Activated CD8-positive, alpha-beta T cell treated with anti-CD3 and anti-CD28 coated beads, Interleukin-2, amount 10 ng/mL, durations not matched to agents 7 days and 5 days (primary cell): Measurements from ENCODE around the gene KCNK3. TPM values are rescaled to one million over a fixed set of nuclear protein-coding genes. Genes with fewer than 3 reads are reported as not detected.
"Not testable (repeated sequence)": the region's sequence is repeated elsewhere in the genome, so short reads cannot be mapped to it uniquely, and the experiment has no call there.

Source experiments
- ATAC-seq: fragments of 150-1000 bp; cut with Tn5 transposase; one replicate; pipeline ENCODE4 v1.10.0; 2021; ENCODE audit warnings: moderate library complexity
- CTCF ChIA-PET: fragments of 350-600 bp; sonication (Branson Sonifier 250); formaldehyde crosslinking; loops from one replicate; lab custom pipeline; 2021; ENCODE audit warnings: antibody characterized with exemption; lab: Charles Lee
- POLR2A ChIA-PET: fragments of 350-600 bp; sonication (Branson Sonifier 250); formaldehyde crosslinking; loops from one replicate; lab custom pipeline; 2021; ENCODE audit warnings: antibody characterized with exemption; lab: Charles Lee
- DNase-seq: peaks from one replicate; pipeline ENCODE4 v3.0.0-alpha.2; 2020
- H3K27ac Mint-ChIP-seq: one replicate; pipeline ENCODE4 v1.8.0; 2021; ENCODE audit warnings: mild to moderate bottlenecking, mixed read lengths
- H3K27me3 Mint-ChIP-seq: one replicate; pipeline ENCODE4 v1.8.0; 2021; ENCODE audit warnings: low read depth, mixed read lengths
- H3K36me3 Mint-ChIP-seq: one replicate; pipeline ENCODE4 v1.8.0; 2021; ENCODE audit warnings: low read depth, mixed read lengths
- H3K4me1 Mint-ChIP-seq: one replicate; pipeline ENCODE4 v1.8.0; 2021; ENCODE audit warnings: low read depth, mixed read lengths
- H3K4me3 Mint-ChIP-seq: one replicate; pipeline ENCODE4 v1.8.0; 2021; ENCODE audit warnings: mild to moderate bottlenecking, mixed read lengths
- H3K9me3 Mint-ChIP-seq: one replicate; pipeline ENCODE4 v1.8.0; 2022; ENCODE audit warnings: mixed read lengths; ENCODE audit not compliant: insufficient read depth
- total RNA-seq, 2 experiments: library from RNA; stranded (reverse); gene quantifications; one replicate each; pipeline ENCODE4 v1.2.3, GENCODE V29; 2021

Gene KCNK3
- total RNA-seq, 2 experiments from 2014 or later = not detected

DNA sequence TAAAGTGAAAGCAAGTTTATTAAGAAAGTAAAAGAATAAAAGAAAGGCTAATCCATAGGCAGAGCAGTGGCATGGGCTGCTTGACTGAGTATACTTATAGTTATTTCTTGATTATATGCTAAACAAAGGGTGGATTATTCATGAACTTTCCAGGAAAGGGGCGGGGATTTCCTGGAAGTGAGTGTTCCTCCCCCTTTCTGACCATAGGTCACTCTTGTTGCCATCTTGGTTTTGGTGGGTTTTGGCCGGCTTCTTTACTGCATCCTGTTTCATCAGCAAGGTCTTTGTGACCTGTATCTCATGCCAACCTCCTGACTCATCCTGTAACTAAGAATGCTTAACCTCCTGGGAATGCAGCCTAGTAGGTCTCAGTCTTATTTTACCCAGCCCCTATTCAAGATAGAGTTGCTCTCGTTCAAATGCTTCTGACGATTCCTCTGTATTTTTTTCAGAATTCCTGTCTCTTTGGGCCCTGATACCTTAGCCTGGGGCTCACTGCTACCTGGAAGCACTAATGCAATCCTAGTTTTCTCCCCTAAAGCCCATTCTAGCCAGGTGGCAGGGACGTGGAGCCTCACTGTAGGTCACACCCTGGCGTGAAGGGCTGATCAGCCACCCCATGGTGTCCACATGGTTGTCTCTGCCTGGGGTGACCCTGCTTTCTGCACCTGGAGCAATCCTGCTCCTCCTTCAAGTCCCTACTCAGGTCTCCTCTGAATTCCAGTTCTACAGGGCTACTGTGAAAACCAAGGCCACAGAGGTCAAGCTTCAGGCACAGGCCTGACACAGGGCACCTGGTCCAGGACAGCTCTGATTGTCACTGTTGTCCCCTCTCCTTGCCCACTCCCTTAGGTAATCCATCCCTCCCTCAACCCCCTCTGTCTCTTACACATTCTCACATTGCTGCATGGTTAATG is 65.6 kb downstream of the KCNK3 start:
- no peaks in the 10 kb centered on the region for H3K36me3 Mint-ChIP-seq
- ChIA-PET CTCF (interaction anchor here (1.4 kb wide), 2 partner anchors 12 to 14 kb away, joined by 4 to 5 read pairs; no protein-coding TSS in a partner anchor), POLR2A (no interaction called here)
- peaks cover 14% of the 10 kb centered on the region for H3K27me3 Mint-ChIP-seq
- peak; percentile 40 for DNase-seq
- peaks cover 21% of the 10 kb centered on the region for H3K4me1 Mint-ChIP-seq
- ATAC-seq = no peak
- H3K9me3 Mint-ChIP-seq = no peaks in the 10 kb centered on the region
- H3K27ac Mint-ChIP-seq = no peak overlapping the region
- no peak overlapping the region for H3K4me3 Mint-ChIP-seq

- H3K36me3 Mint-ChIP-seq = no peaks in the 10 kb centered on the region
- ChIA-PET POLR2A (no interaction called here), CTCF (interaction anchor here (0.7 kb wide), 1 partner anchor 351 kb away, joined by 3 read pairs; no protein-coding TSS in a partner anchor)
- peaks cover 21% of the 10 kb centered on the region for H3K4me1 Mint-ChIP-seq
- H3K27ac Mint-ChIP-seq = no peak overlapping the region
- ATAC-seq (no peak), DNase-seq (no peak)
- H3K4me3 Mint-ChIP-seq = no peak overlapping the region
- H3K27me3 Mint-ChIP-seq = peaks cover 14% of the 10 kb centered on the region
- no peaks in the 10 kb centered on the region for H3K9me3 Mint-ChIP-seq
Measured at GRCh38 chr2:26758790-26759321, 66.3 kb downstream of the KCNK3 start.

DNA sequence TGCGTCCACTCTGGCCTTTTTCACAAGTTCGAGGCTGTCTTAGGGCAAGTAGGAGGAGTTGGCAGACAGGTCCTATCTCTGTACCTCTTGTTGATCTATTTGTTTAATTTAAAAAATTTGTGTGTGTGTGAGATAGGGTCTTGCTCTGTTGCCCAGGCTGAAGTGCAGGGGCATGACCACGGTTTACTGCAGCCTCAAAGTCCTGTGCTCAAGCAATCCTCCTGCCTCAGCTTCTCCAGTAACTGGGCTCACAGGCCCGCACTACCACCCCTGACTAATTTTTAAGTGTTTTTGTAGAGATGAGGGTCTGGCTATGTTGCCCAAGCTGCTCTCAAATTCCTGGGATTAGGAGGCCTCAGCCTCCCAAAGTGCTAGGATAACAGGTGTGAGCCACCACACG is 67.3 kb downstream of the KCNK3 start:
- no peaks in the 10 kb centered on the region for H3K36me3 Mint-ChIP-seq
- ATAC-seq (no peak), DNase-seq (no peak)
- H3K4me3 Mint-ChIP-seq = no peak overlapping the region
- POLR2A ChIA-PET = interaction anchor here (1.0 kb wide), 1 partner anchor 57 kb away, joined by 3 read pairs; no protein-coding TSS in a partner anchor
- H3K4me1 Mint-ChIP-seq = peaks cover 24% of the 10 kb centered on the region
- no peak overlapping the region for H3K27ac Mint-ChIP-seq
- no peaks in the 10 kb centered on the region for H3K9me3 Mint-ChIP-seq
- CTCF ChIA-PET = no interaction called here
- H3K27me3 Mint-ChIP-seq = peaks cover 7% of the 10 kb centered on the region

DNA sequence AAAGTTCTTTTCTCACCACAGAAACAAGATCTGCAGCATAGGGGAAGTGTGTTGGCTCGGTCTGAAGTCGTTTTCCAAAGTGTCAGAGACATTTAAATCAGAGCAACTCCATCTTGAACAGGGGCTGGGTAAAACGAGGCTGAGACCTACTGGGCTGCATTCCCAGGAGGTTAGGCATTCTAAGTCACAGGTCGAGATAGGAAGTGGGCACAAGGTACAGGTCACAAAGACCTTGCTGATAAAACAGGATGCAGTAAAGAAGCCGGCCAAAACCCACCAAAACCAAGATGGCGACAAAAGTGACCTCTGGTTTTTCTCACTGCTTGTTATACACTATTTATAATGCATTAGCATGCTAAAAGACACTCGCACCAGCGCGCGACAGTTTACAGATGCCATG is 68.5 kb downstream of the KCNK3 start:
- H3K27ac Mint-ChIP-seq, H3K36me3 Mint-ChIP-seq, ATAC-seq, CTCF ChIA-PET, H3K4me3 Mint-ChIP-seq, DNase-seq, H3K27me3 Mint-ChIP-seq, H3K9me3 Mint-ChIP-seq: not testable (repeated sequence)
- H3K4me1 Mint-ChIP-seq = peaks cover 34% of the 10 kb centered on the region
- POLR2A ChIA-PET = interaction anchor here (1.0 kb wide), 1 partner anchor 56 kb away, joined by 3 read pairs; no protein-coding TSS in a partner anchor

DNA sequence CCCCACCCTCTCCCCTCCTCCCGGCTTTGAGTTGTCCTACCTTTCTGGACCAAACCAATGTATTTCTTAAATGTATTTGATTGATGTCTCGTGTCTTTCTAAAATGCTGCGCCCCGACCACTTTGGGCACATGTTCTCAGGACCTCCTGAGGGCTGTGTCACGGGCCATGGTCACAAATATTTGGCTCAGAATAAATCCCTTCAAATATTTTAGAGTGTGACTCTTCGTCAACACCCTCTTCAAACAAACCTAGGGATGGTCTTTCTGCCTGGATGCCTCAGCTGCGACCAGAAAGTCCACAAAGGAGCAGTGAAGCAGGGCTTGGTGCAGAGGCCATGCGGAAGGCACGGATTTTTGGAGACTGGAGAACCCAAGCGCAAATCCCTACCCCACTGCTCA is 70.5 kb downstream of the KCNK3 start:
- peaks cover 1% of the 10 kb centered on the region for H3K36me3 Mint-ChIP-seq
- H3K4me3 Mint-ChIP-seq = peak overlapping the region; percentile 52
- POLR2A ChIA-PET = interaction anchor here (1.1 to 2.1 kb wide), 2 partner anchors 9 to 23 kb away, joined by 7 read pairs; partner anchors contain the start of gene CENPA
- no peak for ATAC-seq
- CTCF ChIA-PET = no interaction called here
- H3K4me1 Mint-ChIP-seq = peaks cover 40% of the 10 kb centered on the region
- no peaks in the 10 kb centered on the region for H3K9me3 Mint-ChIP-seq
- DNase-seq = no peak
- peaks cover 7% of the 10 kb centered on the region for H3K27me3 Mint-ChIP-seq
- H3K27ac Mint-ChIP-seq = no peak overlapping the region

GRCh38 chr2:26764078-26764887 is 71.8 kb downstream of the KCNK3 start, which contains the start of gene SLC35F6:
Gene SLC35F6, plus strand, starts transcription at chr2:26764284. Its CDS starts 66 bp downstream, at chr2:26764350.
- H3K4me3 Mint-ChIP-seq = peak within 1 kb of the TSS; percentile 94
- ChIA-PET CTCF (no interaction called here), POLR2A (interaction anchor here (0.6 to 2.1 kb wide), 3 partner anchors 8 to 286 kb away, joined by 3 to 7 read pairs (median 7); partner anchors contain the start of gene CENPA)
- peaks cover 8% of the 10 kb centered on the region for H3K36me3 Mint-ChIP-seq
- H3K27ac Mint-ChIP-seq = peak within 1 kb of the TSS; percentile 86
- peaks cover 7% of the 10 kb centered on the region for H3K27me3 Mint-ChIP-seq
- DNase-seq (peak; percentile 85), ATAC-seq (peak; percentile 94)
- peaks cover 45% of the 10 kb centered on the region for H3K4me1 Mint-ChIP-seq
- H3K9me3 Mint-ChIP-seq = no peaks in the 10 kb centered on the region

- ChIA-PET POLR2A (interaction anchor here (0.6 to 2.1 kb wide), 2 partner anchors 21 to 285 kb away, joined by 3 to 7 read pairs; partner anchors contain the start of gene CENPA), CTCF (no interaction called here)
- Mint-ChIP-seq H3K9me3 (no peaks in the 10 kb centered on the region), H3K27me3 (peaks cover 7% of the 10 kb centered on the region), H3K4me1 (peaks cover 52% of the 10 kb centered on the region), H3K36me3 (peaks cover 11% of the 10 kb centered on the region), H3K27ac (peak overlapping the region; percentile 86), H3K4me3 (peak overlapping the region; percentile 94)
- ATAC-seq = no peak
- DNase-seq = no peak
Measured at GRCh38 chr2:26764906-26765305, 72.4 kb downstream of the KCNK3 start.

GRCh38 chr2:26765475-26766200 is 73.1 kb downstream of the KCNK3 start:
- H3K4me1 Mint-ChIP-seq = peaks cover 56% of the 10 kb centered on the region
- ATAC-seq (no peak), DNase-seq (no peak)
- peak overlapping the region; percentile 94 for H3K4me3 Mint-ChIP-seq
- H3K9me3 Mint-ChIP-seq = no peaks in the 10 kb centered on the region
- peaks cover 7% of the 10 kb centered on the region for H3K27me3 Mint-ChIP-seq
- H3K36me3 Mint-ChIP-seq = peaks cover 13% of the 10 kb centered on the region
- ChIA-PET POLR2A (interaction anchor here (0.9 to 2.1 kb wide), 2 partner anchors 17 to 20 kb away, joined by 3 to 7 read pairs; partner anchors contain the start of gene CENPA), CTCF (no interaction called here)
- H3K27ac Mint-ChIP-seq = peak overlapping the region; percentile 86

DNA sequence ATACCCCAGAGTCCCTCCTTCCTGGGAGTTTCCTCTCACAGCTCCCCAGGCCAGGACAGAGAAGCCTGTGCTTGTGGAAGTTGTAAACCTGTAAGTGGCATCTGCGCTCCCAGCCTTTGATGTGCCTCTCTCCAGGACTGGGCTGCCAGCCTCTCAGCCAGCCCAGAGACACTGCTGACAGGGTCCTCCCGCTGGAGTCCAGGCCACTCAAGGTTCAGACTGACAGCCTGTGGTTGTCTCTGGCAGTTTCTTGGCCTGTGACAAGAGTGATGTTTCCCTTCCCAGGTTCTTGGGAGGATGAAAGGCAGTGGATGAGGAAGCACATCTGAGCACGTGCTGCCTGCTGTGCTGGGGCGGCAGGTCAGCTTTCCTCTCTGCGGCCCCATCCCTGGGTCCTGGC is 74.6 kb downstream of the KCNK3 start:
- Mint-ChIP-seq H3K36me3 (peaks cover 16% of the 10 kb centered on the region), H3K4me3 (no peak overlapping the region), H3K4me1 (peaks cover 69% of the 10 kb centered on the region), H3K27ac (peak overlapping the region; percentile 48), H3K27me3 (peaks cover 3% of the 10 kb centered on the region), H3K9me3 (no peaks in the 10 kb centered on the region)
- DNase-seq (no peak), ATAC-seq (no peak)
- ChIA-PET POLR2A (no interaction called here), CTCF (interaction anchor here (1.2 kb wide), 1 partner anchor 162 kb away, joined by 3 read pairs; no protein-coding TSS in a partner anchor)

GRCh38 chr2:26767894-26768487 is 75.5 kb downstream of the KCNK3 start:
- Mint-ChIP-seq H3K4me3 (no peak overlapping the region), H3K9me3 (no peaks in the 10 kb centered on the region), H3K36me3 (peaks cover 24% of the 10 kb centered on the region), H3K4me1 (peaks cover 77% of the 10 kb centered on the region), H3K27ac (peak overlapping the region; percentile 61), H3K27me3 (no peaks in the 10 kb centered on the region)
- ChIA-PET POLR2A (interaction anchor here (1.5 kb wide), 1 partner anchor 18 kb away, joined by 3 read pairs; the partner anchor contains the start of gene CENPA), CTCF (interaction anchor here (1.2 to 1.7 kb wide), 3 partner anchors 14 to 163 kb away, joined by 3 to 6 read pairs (median 4); no protein-coding TSS in a partner anchor)
- ATAC-seq (no peak), DNase-seq (no peak)
